MCF 10A (cell line): ENCODE data around the gene BLCAP. TPM values are rescaled to one million over a fixed set of nuclear protein-coding genes. Genes with fewer than 3 reads are reported as not detected.
"Not testable (repeated sequence)": the region's sequence is repeated elsewhere in the genome, so short reads cannot be mapped to it uniquely, and the experiment has no call there.

Source experiments
- BruUV-seq: library from RNA; stranded (reverse); fragments of 400-500 nt; replicated peaks from 2 replicates; lab custom pipeline; 2021; lab: Mats Ljungman, UMichigan
- CTCF ChIA-PET: fragments of 300-600 bp; sonication (Branson Sonifier 250); formaldehyde crosslinking; extraction: SDS; loops from one replicate; lab custom pipeline; 2021; ENCODE audit warnings: antibody characterized with exemption, inconsistent platforms; lab: Yijun Ruan, JAX
- POLR2A ChIA-PET: fragments of 300-600, 350-650 bp; sonication (Branson Sonifier 250); formaldehyde crosslinking; extraction: SDS; loops from one replicate; lab custom pipeline; 2020; ENCODE audit warnings: antibody characterized with exemption, inconsistent platforms; lab: Yijun Ruan, JAX
- DNase-seq: peaks from one replicate; pipeline ENCODE4 v3.0.0-alpha.2; 2018; ENCODE audit not compliant: unreplicated experiment
- H3K27ac Mint-ChIP-seq: one replicate; pipeline ENCODE4 v1.8.0; 2022; ENCODE audit warnings: mild to moderate bottlenecking, low read depth, mixed read lengths; ENCODE audit not compliant: unreplicated experiment
- H3K27me3 Mint-ChIP-seq: one replicate; pipeline ENCODE4 v1.8.0; 2022; ENCODE audit warnings: mixed read lengths; ENCODE audit not compliant: insufficient read depth, unreplicated experiment
- H3K36me3 Mint-ChIP-seq: one replicate; pipeline ENCODE4 v1.8.0; 2022; ENCODE audit warnings: mild to moderate bottlenecking, moderate library complexity, mixed read lengths; ENCODE audit not compliant: insufficient read depth, unreplicated experiment
- H3K4me1 Mint-ChIP-seq: one replicate; pipeline ENCODE4 v1.8.0; 2022; ENCODE audit warnings: mixed read lengths; ENCODE audit not compliant: insufficient read depth, unreplicated experiment
- H3K4me3 Mint-ChIP-seq: one replicate; pipeline ENCODE4 v1.8.0; 2022; ENCODE audit warnings: mild to moderate bottlenecking, moderate library complexity, mixed read lengths; ENCODE audit not compliant: unreplicated experiment
- H3K9me3 Mint-ChIP-seq: one replicate; pipeline ENCODE4 v1.8.0; 2022; ENCODE audit warnings: mixed read lengths; ENCODE audit not compliant: unreplicated experiment
- intact Hi-C: fragments of 100-400 bp; cut with micrococcal nuclease; formaldehyde crosslinking; loops from 2 replicates; pipeline ENCODE4 v1.14.1; 2022
- total RNA-seq: library from RNA; stranded (reverse); gene quantifications from 2 replicates; pipeline ENCODE4 v1.2.3, GENCODE V29; 2022
- TF ChIP-seq, protein P1 (sequence below): fragments of 200-600 bp; IDR thresholded peaks from one replicate; pipeline ENCODE4 v1.8.0; 2022; ENCODE audit warnings: antibody characterized with exemption, mild to moderate bottlenecking; ENCODE audit not compliant: unreplicated experiment

BLCAP gene
- total RNA-seq, 1 experiment from 2014 or later, result 105 TPM

DNA sequence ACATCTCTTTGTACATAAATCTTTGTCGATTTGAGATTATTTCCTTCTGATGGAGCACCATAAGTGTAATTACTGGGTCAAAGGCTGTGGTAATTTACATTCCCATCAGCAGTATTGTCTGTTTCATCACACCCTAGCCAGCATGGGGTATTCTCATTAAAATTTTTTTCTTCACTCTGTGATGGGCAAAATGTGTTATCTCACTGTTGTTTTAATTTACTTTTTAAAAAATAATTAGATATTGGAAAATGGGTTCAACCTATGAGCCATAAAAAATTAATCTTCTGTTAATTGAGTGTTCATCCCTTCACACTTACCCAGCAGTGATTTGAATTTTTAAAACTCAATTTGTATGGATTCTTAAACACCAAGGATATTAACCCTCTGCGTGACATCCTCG is 50.6 kb downstream of the BLCAP start:
- BruUV-seq, result no TSS peak
- H3K27me3 Mint-ChIP-seq, result peaks cover 82% of the 10 kb centered on the region
- no peak overlapping the region for H3K4me3 Mint-ChIP-seq
- no peak overlapping the region for H3K27ac Mint-ChIP-seq
- no peaks in the 10 kb centered on the region for H3K9me3 Mint-ChIP-seq
- no peaks in the 10 kb centered on the region for H3K4me1 Mint-ChIP-seq
- TF ChIP-seq, protein P1, sequence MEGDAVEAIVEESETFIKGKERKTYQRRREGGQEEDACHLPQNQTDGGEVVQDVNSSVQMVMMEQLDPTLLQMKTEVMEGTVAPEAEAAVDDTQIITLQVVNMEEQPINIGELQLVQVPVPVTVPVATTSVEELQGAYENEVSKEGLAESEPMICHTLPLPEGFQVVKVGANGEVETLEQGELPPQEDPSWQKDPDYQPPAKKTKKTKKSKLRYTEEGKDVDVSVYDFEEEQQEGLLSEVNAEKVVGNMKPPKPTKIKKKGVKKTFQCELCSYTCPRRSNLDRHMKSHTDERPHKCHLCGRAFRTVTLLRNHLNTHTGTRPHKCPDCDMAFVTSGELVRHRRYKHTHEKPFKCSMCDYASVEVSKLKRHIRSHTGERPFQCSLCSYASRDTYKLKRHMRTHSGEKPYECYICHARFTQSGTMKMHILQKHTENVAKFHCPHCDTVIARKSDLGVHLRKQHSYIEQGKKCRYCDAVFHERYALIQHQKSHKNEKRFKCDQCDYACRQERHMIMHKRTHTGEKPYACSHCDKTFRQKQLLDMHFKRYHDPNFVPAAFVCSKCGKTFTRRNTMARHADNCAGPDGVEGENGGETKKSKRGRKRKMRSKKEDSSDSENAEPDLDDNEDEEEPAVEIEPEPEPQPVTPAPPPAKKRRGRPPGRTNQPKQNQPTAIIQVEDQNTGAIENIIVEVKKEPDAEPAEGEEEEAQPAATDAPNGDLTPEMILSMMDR, result no peak
- H3K36me3 Mint-ChIP-seq, result peaks cover 6% of the 10 kb centered on the region
- DNase-seq, result no peak
- intact Hi-C loops, result no loop called here
- POLR2A ChIA-PET, result interaction anchor here (1.1 to 1.2 kb wide), 2 partner anchors 26 to 51 kb away, joined by 3 to 4 read pairs; partner anchors contain the start of gene BLCAP
- CTCF ChIA-PET, result interaction anchor here (1.0 to 1.1 kb wide), 3 partner anchors 9 to 41 kb away, joined by 3 read pairs; no protein-coding TSS in a partner anchor

DNA sequence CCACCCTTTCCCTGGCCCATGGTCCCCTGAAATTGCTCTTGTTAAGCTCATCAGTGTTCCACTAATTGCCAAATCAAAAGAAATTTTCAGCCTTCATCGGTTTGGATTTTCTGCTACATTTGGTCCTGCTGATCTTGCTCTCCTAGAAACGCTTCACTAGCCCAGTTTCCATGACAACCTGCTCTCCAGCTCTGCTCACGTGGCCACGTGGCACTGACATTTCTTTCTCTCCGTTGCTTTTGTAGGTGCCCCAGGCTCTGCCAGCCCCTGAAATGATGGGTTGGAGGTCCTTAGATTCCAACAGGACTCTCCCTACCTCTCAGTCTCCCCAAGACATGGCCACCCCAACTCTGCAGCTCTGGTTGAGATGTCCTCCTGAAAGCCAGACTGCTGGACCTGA is 52.4 kb downstream of the BLCAP start:
- intact Hi-C loops, result no loop called here
- no peak for DNase-seq
- ChIA-PET POLR2A (no interaction called here), CTCF (interaction anchor here (0.6 to 0.7 kb wide), 2 partner anchors 13 to 41 kb away, joined by 3 to 5 read pairs; no protein-coding TSS in a partner anchor)
- Mint-ChIP-seq H3K27me3 (peaks cover 65% of the 10 kb centered on the region), H3K9me3 (no peaks in the 10 kb centered on the region), H3K4me3 (no peak overlapping the region), H3K4me1 (no peaks in the 10 kb centered on the region), H3K27ac (no peak overlapping the region), H3K36me3 (peaks cover 6% of the 10 kb centered on the region)
- TF ChIP-seq, protein P1, result no peak
- BruUV-seq, result no TSS peak

DNA sequence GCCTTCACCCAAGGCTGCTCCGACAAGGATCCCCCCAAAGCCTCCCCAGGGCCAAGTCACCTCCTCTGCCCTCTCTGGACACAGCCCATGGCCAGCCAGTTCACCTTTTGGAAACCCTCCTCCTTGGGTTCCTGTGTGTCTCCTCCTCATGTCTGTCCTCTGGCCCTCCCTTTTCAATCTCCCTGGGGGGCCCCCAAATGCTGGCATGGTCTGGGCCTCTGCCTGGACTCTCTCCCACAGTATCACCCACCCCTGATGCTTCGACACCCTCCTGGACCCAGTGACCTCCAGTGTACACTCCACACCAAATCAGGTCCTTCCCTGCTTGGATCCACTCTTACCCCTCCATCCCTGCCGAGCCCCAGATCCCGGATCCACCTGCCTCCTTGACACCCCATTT is 53.3 kb downstream of the BLCAP start:
- Mint-ChIP-seq H3K4me1 (no peaks in the 10 kb centered on the region), H3K36me3 (peaks cover 6% of the 10 kb centered on the region), H3K4me3 (no peak overlapping the region), H3K27ac (no peak overlapping the region), H3K27me3 (peaks cover 60% of the 10 kb centered on the region), H3K9me3 (no peaks in the 10 kb centered on the region)
- DNase-seq, result no peak
- POLR2A ChIA-PET, result interaction anchor here (0.9 kb wide), 1 partner anchor 17 kb away, joined by 3 read pairs; no protein-coding TSS in a partner anchor
- intact Hi-C loops, result no loop called here
- no TSS peak for BruUV-seq
- TF ChIP-seq, protein P1, result no peak
- CTCF ChIA-PET, result no interaction called here

DNA sequence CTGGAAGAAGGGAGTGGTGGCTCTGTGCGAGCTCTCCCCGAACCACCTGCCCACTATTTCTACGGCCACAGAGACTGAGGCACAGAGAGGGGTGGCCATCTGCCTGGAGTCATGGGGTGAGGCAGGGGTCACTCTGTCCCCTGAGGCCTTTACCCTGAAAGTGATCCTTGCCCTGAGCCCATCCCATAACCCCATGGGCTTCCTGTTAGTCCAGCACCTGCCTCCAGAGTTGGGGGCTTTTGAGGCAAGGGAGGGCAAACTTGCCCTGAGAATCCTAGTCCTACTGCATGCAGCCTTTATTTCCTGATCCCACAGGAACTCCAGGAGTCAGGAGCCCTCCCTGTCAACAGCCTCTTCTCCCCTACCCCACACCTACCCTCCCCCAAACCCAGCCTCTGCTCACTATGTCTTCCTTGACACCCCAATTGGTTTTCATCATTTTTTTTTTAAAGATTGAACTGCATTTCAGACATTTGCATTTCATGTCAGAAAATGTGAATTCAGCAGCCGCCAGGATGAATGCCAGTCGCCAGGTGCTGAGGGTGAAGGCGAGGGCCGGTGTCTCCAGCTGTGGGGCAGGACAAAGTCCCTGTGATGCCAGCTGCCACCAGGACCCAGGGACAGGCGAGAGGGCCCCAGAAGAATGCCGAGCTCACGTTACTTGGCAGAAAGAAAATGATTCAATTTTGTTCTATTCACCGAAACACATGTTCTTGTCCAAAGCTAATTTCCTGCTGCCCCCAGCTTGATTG is 54.3 kb downstream of the BLCAP start:
- Mint-ChIP-seq H3K4me1 (no peaks in the 10 kb centered on the region), H3K36me3 (peaks cover 6% of the 10 kb centered on the region), H3K27ac (no peak overlapping the region), H3K27me3 (peaks cover 60% of the 10 kb centered on the region), H3K4me3 (no peak overlapping the region), H3K9me3 (no peaks in the 10 kb centered on the region)
- intact Hi-C loops, result no loop called here
- CTCF ChIA-PET, result interaction anchor here (1.3 kb wide), 1 partner anchor 10 kb away, joined by 3 read pairs; no protein-coding TSS in a partner anchor
- POLR2A ChIA-PET, result interaction anchor here (0.9 kb wide), 1 partner anchor 18 kb away, joined by 3 read pairs; no protein-coding TSS in a partner anchor
- no TSS peak for BruUV-seq
- no peak for DNase-seq
- TF ChIP-seq, protein P1, result no peak

DNA sequence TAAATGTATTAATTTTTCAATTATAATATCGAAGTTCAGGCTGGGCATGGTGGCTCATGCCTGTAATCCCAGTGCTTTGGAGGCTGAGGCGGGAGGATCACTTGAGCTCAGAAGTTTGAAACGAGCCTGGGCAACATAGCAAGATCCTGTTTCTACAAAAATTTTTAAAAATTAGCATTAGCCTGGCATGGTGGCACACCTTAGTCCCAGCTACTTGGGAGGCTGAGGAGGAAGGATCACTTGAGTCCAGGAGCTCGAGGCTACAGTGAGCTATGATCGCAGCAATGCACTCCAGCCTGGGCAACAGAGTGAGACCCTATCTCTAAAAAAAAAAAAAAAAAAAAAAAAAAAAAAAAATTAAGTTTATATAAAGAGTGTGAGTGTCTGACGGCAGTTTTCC is 55.2 kb downstream of the BLCAP start:
- H3K4me1 Mint-ChIP-seq, intact Hi-C loops, H3K36me3 Mint-ChIP-seq, H3K4me3 Mint-ChIP-seq, POLR2A ChIA-PET, BruUV-seq, H3K9me3 Mint-ChIP-seq, H3K27ac Mint-ChIP-seq, DNase-seq: not testable (repeated sequence)
- H3K27me3 Mint-ChIP-seq, result peaks cover 51% of the 10 kb centered on the region
- CTCF ChIA-PET, result interaction anchor here (1.3 kb wide), 1 partner anchor 11 kb away, joined by 3 read pairs; no protein-coding TSS in a partner anchor
